K562 (cell line): Measurements from ENCODE around the gene CCDC9B. TPM values are rescaled to one million over a fixed set of nuclear protein-coding genes. Genes with fewer than 3 reads are reported as not detected.

Experiments
- ATAC-seq: fragments of 200-7000 bp; cut with Tn5 transposase; 3 replicates; pipeline ENCODE4 v1.9.1; 2020; ENCODE audit warnings: moderate library complexity
- BruUV-seq: library from RNA; stranded (reverse); fragments of 400-500 nt; replicated peaks from 2 replicates; lab custom pipeline; 2021; lab: Mats Ljungman, UMichigan
- CTCF ChIA-PET: fragments of 300-600 bp; formaldehyde crosslinking; extraction: SDS; loops from one replicate; lab custom pipeline; 2021; ENCODE audit warnings: low intra/inter-chr PET ratio; lab: Yijun Ruan, JAX
- POLR2A ChIA-PET: fragments of 300-600, 350-650 bp; sonication (Branson Sonifier 250); formaldehyde crosslinking; extraction: SDS; loops from one replicate; lab custom pipeline; 2021; ENCODE audit warnings: antibody characterized with exemption, inconsistent platforms; lab: Yijun Ruan, JAX
- DNase-seq, 4 experiments: peaks; one replicate each; pipeline versions ENCODE4 v3.0.0 to v3.0.0-alpha.2; 2011 to 2018; ENCODE audit warnings: low spot score in 3 of 4, mixed read lengths in 3 of 4; ENCODE audit errors: extremely low read depth in 1 of 4
- FAIRE-seq: peaks from 2 replicates; lab custom pipeline; 2011; peaks lifted over from hg19 to GRCh38; lab: Jason Lieb, UNC
- H2AFZ ChIP-seq: 2 replicates; pipeline ENCODE4 v1.6.0; 2011; ENCODE audit warnings: low read depth, low read length, control low read depth, inconsistent platforms
- H3K27ac ChIP-seq: fragments of 200-600 bp; 3 replicates; pipeline ENCODE4 v1.8.0; 2011; ENCODE audit warnings: low read depth, mild to moderate bottlenecking, control low read depth, inconsistent platforms, low read length, moderate library complexity, mixed read lengths; ENCODE audit errors: extremely low read depth
- H3K27me3 ChIP-seq, 2 experiments: fragments of 300-600 bp in 1 of 2; 2 replicates in 1 of 2; 3 replicates in 1 of 2; pipeline versions ENCODE4 v1.6.0 to v1.8.0; 2011; ENCODE audit warnings: inconsistent platforms in 2 of 2, low read length in 2 of 2, mild to moderate bottlenecking in 1 of 2, mixed read lengths in 1 of 2, moderate library complexity in 1 of 2; ENCODE audit not compliant: control insufficient read depth in 2 of 2, insufficient read depth in 2 of 2
- H3K36me3 ChIP-seq: fragments of 300-600 bp; 3 replicates; pipeline ENCODE4 v1.8.0; 2011; ENCODE audit warnings: mild to moderate bottlenecking, low read length, inconsistent platforms; ENCODE audit not compliant: control insufficient read depth, insufficient read depth
- H3K4me1 ChIP-seq, 2 experiments: fragments of 200-600 bp in 1 of 2; replicated peaks in 1 of 2; 2 replicates in 1 of 2; 3 replicates in 1 of 2; pipeline versions ENCODE4 v1.5.1 to v1.8.0; 2011; ENCODE audit warnings: inconsistent platforms in 2 of 2, low read length in 2 of 2, mild to moderate bottlenecking in 1 of 2, mixed read lengths in 1 of 2, moderate library complexity in 1 of 2; ENCODE audit not compliant: control insufficient read depth in 2 of 2, insufficient read depth in 2 of 2
- H3K4me2 ChIP-seq: 2 replicates; pipeline ENCODE4 v1.6.1; 2011; ENCODE audit warnings: low read length, control low read depth, inconsistent platforms, mixed read lengths; ENCODE audit not compliant: insufficient read depth
- H3K4me3 ChIP-seq: fragments of 200-600 bp; sonication (generic), shearing (Covaris generic); 2 replicates; pipeline ENCODE4 v1.5.1; 2016; ENCODE audit warnings: control low read depth, inconsistent platforms
- H3K79me2 ChIP-seq: fragments of 200-600 bp; 3 replicates; pipeline ENCODE4 v1.8.0; 2011; ENCODE audit warnings: low read length, inconsistent platforms; ENCODE audit not compliant: control insufficient read depth, insufficient read depth
- H3K9ac ChIP-seq, 2 experiments: 2 replicates each; pipeline versions ENCODE4 v1.6.0 to v1.6.1; 2011; ENCODE audit warnings: low read depth in 2 of 2, low read length in 2 of 2, control low read depth in 1 of 2, inconsistent platforms in 1 of 2, mild to moderate bottlenecking in 1 of 2, mixed read lengths in 1 of 2; ENCODE audit not compliant: insufficient read depth in 1 of 2
- H3K9me1 ChIP-seq: one replicate; pipeline ENCODE4 v1.6.0; 2011; ENCODE audit warnings: inconsistent platforms, mild to moderate bottlenecking, low read length, moderate library complexity; ENCODE audit not compliant: control insufficient read depth, insufficient read depth
- H3K9me3 ChIP-seq: replicated peaks from 2 replicates; pipeline ENCODE4 v1.5.1; 2011; ENCODE audit warnings: low read depth, low read length, inconsistent platforms; ENCODE audit not compliant: control insufficient read depth, insufficient read depth
- H4K20me1 ChIP-seq: replicated peaks from 2 replicates; pipeline ENCODE4 v1.6.1; 2011; ENCODE audit warnings: low read length, inconsistent platforms, mixed read lengths; ENCODE audit not compliant: control insufficient read depth, insufficient read depth
- ATF2 ChIP-seq: sonication (generic); formaldehyde crosslinking; IDR thresholded peaks from 2 replicates; pipeline ENCODE4 v1.8.1; 2022; ENCODE audit warnings: missing genetic modification reagents
- CBFB ChIP-seq: sonication (generic); formaldehyde crosslinking; IDR thresholded peaks from 2 replicates; pipeline ENCODE4 v1.4.0; 2020; ENCODE audit warnings: mild to moderate bottlenecking, missing genetic modification reagents
- KDM1A ChIP-seq, 2 experiments: fragments of 450-650 bp; IDR thresholded peaks; 2 replicates each; pipeline ENCODE4 v1.6.1; 2016; ENCODE audit warnings: mild to moderate bottlenecking in 2 of 2
- MECOM ChIP-seq: fragments of 250-450 bp; sonication (Bioruptor Pico); IDR thresholded peaks from 2 replicates; pipeline ENCODE4 v1.8.0; 2022; ENCODE audit warnings: inconsistent platforms
- MYC ChIP-seq, 2 experiments: fragments of 250-450 bp in 1 of 2; sonication (Bioruptor Pico) in 1 of 2; IDR thresholded peaks; 2 replicates each; pipeline versions ENCODE4 v1.5.1 to v1.6.1; 2012 to 2021; ENCODE audit warnings: low read depth in 2 of 2, borderline replicate concordance in 1 of 2, improper control_type of control experiment in 1 of 2, low read length in 1 of 2, mild to moderate bottlenecking in 1 of 2, moderate library complexity in 1 of 2
- MYNN ChIP-seq, 2 experiments: sonication (generic); formaldehyde crosslinking in 1 of 2; IDR thresholded peaks; 2 replicates each; pipeline versions ENCODE4 v1.5.0 to v1.6.1; 2016 to 2020; ENCODE audit warnings: antibody characterized with exemption in 1 of 2, missing genetic modification reagents in 1 of 2
- POU5F1 ChIP-seq: fragments of 150-350 bp; IDR thresholded peaks from 2 replicates; pipeline ENCODE4 v1.6.1; 2014; ENCODE audit warnings: borderline replicate concordance, low read length, low read depth, mild to moderate bottlenecking; ENCODE audit not compliant: partially characterized antibody
- RCOR1 ChIP-seq, 2 experiments: IDR thresholded peaks; 2 replicates each; pipeline ENCODE4 v1.6.1; 2012; ENCODE audit warnings: low read depth in 2 of 2, low read length in 2 of 2, borderline replicate concordance in 1 of 2, improper control_type of control experiment in 1 of 2
- SETDB1 ChIP-seq: IDR thresholded peaks from one replicate; pipeline ENCODE4 v1.6.1; 2012; ENCODE audit warnings: low read length, control low read depth, inconsistent platforms
- SOX6 ChIP-seq: fragments of 450-650 bp; IDR thresholded peaks from 2 replicates; pipeline ENCODE4 v1.6.1; 2014; ENCODE audit warnings: mild to moderate bottlenecking
- TAF7 ChIP-seq: fragments of 450-650 bp; IDR thresholded peaks from 2 replicates; pipeline ENCODE4 v1.6.1; 2016; ENCODE audit warnings: missing genetic modification characterization, missing compliant biosample characterization
- TRIM28 ChIP-seq: fragments of 450-650 bp; IDR thresholded peaks from 2 replicates; pipeline ENCODE4 v1.6.1; 2017
- YBX1 ChIP-seq: fragments of 450-650 bp; IDR thresholded peaks from 2 replicates; pipeline ENCODE4 v1.7.1; 2016; ENCODE audit warnings: mild to moderate bottlenecking
- ZBTB2 ChIP-seq: fragments of 450-650 bp; IDR thresholded peaks from 2 replicates; pipeline ENCODE4 v1.6.1; 2016; ENCODE audit warnings: antibody characterized with exemption
- ZNF280A ChIP-seq: fragments of 450-650 bp; IDR thresholded peaks from 2 replicates; pipeline ENCODE4 v1.6.1; 2018; ENCODE audit warnings: mild to moderate bottlenecking, low read depth; ENCODE audit not compliant: partially characterized antibody
- ZNF695 ChIP-seq: fragments of 450-650 bp; formaldehyde crosslinking; IDR thresholded peaks from 2 replicates; pipeline ENCODE4 v1.4.0; 2020; ENCODE audit warnings: mild to moderate bottlenecking, moderate library complexity
- ZNF717 ChIP-seq: fragments of 250-450 bp; sonication (Bioruptor Pico); IDR thresholded peaks from 2 replicates; pipeline ENCODE4 v1.5.0; 2021
- ZNF77 ChIP-seq: fragments of 250-450 bp; sonication (Bioruptor Pico); IDR thresholded peaks from 2 replicates; pipeline ENCODE4 v1.5.0; 2020
- WGBS: fragments of 100-300 bp; shearing (Covaris generic); methylation state at CpG from one replicate; pipeline ENCODE4 v1.1.6; 2016; ENCODE audit warnings: low coverage, mixed read lengths; ENCODE audit not compliant: insufficient coverage; ENCODE audit errors: missing lambda C conversion rate; 5-methylcytosine and 5-hydroxymethylcytosine counted together
- in situ Hi-C: fragments of 300-500 bp; cut with MboI; formaldehyde crosslinking; loops from 4 replicates; pipeline ENCODE4 v1.15.0; 2018; ENCODE audit warnings: inconsistent platforms, mixed read lengths
- intact Hi-C: fragments of 100-400 bp; cut with micrococcal nuclease; formaldehyde crosslinking; loops from 2 replicates; pipeline ENCODE4 v1.14.2; 2022
- polyA plus RNA-seq, 8 experiments: library from polyadenylated mRNA; depleted of rRNA in 4 of 8; stranded (reverse) in 5 of 8; unstranded in 3 of 8; fragments of >200 nt; fragmentation: Nextera tagmentation in 2 of 8; fragmentation: Illumina TruSeq in 1 of 8; extraction: Ambion mirVana in 2 of 8; extraction: Trizol in 1 of 8; gene quantifications; 2 replicates each; pipeline versions ENCODE4 v1.2.1 to v1.2.3, GENCODE V29; 2011 to 2014; ENCODE audit warnings: inconsistent platforms in 1 of 8, missing spikeins in 1 of 8
- total RNA-seq, 7 experiments: library from RNA; depleted of rRNA in 6 of 7; stranded (reverse); fragments of >200 nt in 6 of 7; fragmentation: Illumina TruSeq in 2 of 7; extraction: Trizol in 2 of 7; gene quantifications; 2 replicates each; pipeline versions ENCODE4 v1.2.1 to v1.2.3, GENCODE V29; 2011 to 2021; ENCODE audit warnings: low replicate concordance in 1 of 7

Gene CCDC9B
- total and polyA plus RNA-seq, 9 of the 15 experiments (the other 6 are each of a cell fraction or from before 2014, with no cell fraction given), result 0.01 to 0.47 (median 0.15) TPM; not detected in 1

GRCh38 chr15:40323239-40323952, 17.3 kb downstream of the CCDC9B start, which contains the start of gene INAFM2:
Gene INAFM2 (plus strand): TSS chr15:40323692. CDS start chr15:40324056, 364 bp downstream.
- CTCF ChIA-PET, result interaction anchor here (1.5 to 1.8 kb wide), 3 partner anchors 14 to 99 kb away, joined by 3 to 5 read pairs (median 5); no protein-coding TSS in a partner anchor
- Histone ChIP-seq H3K79me2 (peaks cover 21% of the 10 kb centered on the region), H3K9me1 (no peaks in the 10 kb centered on the region), H3K4me2 (peak within 1 kb of the TSS; percentile 75), H3K4me3 (peak within 1 kb of the TSS; percentile 51), H4K20me1 (no peaks in the 10 kb centered on the region; the same call in 1 of the 2 replicates), H3K27ac (peak within 1 kb of the TSS; percentile 75), H3K9me3 (no peaks in the 10 kb centered on the region), H3K4me1 (peaks cover 31 to 34% of the 10 kb centered on the region in 2 experiments), H2AFZ (peak within 1 kb of the TSS; percentile 56), H3K9ac (peak within 1 kb of the TSS; percentile 70 to 95; a peak in 3 of 4 replicates), H3K36me3 (peaks cover 29% of the 10 kb centered on the region), H3K27me3 (no peaks in the 10 kb centered on the region)
- DNase-seq (peak; percentile 95 to 96 (median 96)), ATAC-seq (peak; percentile 94), FAIRE-seq (peak; percentile 73)
- intact Hi-C loops (loop anchor here (5.0 kb wide), 2 partner anchors 41 to 99 kb away; partner anchors contain the start of gene ANKRD63), in situ Hi-C loops (no loop called here)
- no TSS peak for BruUV-seq
- WGBS, result 1% methylated on average over 84 of the region's 103 CpGs
- POLR2A ChIA-PET, result interaction anchor here (0.6 to 1.9 kb wide), 7 partner anchors 14 to 160 kb away, joined by 3 to 10 read pairs (median 4); partner anchors contain the start of gene CCDC9B
- TF ChIP-seq POU5F1 (no peak), MYC (IDR thresholded peaks at IDR 0.05; ENCODE audit: low read depth, low read length) (peak; percentile 45), MYC (CRISPR knock-in tag; IDR thresholded peaks at IDR 0.05; ENCODE audit: borderline replicate concordance, low read depth) (no peak), MYNN (IDR thresholded peaks at IDR 0.05) (no peak), MYNN (CRISPR knock-in tag; IDR thresholded peaks at IDR 0.05) (no peak), SOX6 (peak; percentile 65; the same call in 1 of the 2 replicates), SETDB1 (no peak), YBX1 (no peak), TAF7 (tag) (no peak), ZNF280A (no peak), ZBTB2 (no peak), RCOR1 (IDR thresholded peaks at IDR 0.05; ENCODE audit: borderline replicate concordance in 1 of 2, low read depth in 2 of 2, low read length in 2 of 2) (0 out of 4 replicates have a peak, but pooled peaks of 1 of the 2 experiments have one; percentile 12), CBFB (no peak), ZNF77 (no peak), ZNF695 (CRISPR knock-in tag) (no peak), ATF2 (CRISPR knock-in tag) (no peak), MECOM (CRISPR knock-in tag) (no peak), ZNF717 (CRISPR knock-in tag) (no peak), TRIM28 (0 out of 2 replicates have a peak, but pooled peaks have one; percentile 39), KDM1A (IDR thresholded peaks at IDR 0.05) (no peak)
